ENCODE results near the gene THEM5. TPM values are rescaled to one million over a fixed set of nuclear protein-coding genes. Genes with fewer than 3 reads are reported as not detected.

THEM5 gene
- total RNA-seq, 2 donors from 2014 or later = not detected

DNA sequence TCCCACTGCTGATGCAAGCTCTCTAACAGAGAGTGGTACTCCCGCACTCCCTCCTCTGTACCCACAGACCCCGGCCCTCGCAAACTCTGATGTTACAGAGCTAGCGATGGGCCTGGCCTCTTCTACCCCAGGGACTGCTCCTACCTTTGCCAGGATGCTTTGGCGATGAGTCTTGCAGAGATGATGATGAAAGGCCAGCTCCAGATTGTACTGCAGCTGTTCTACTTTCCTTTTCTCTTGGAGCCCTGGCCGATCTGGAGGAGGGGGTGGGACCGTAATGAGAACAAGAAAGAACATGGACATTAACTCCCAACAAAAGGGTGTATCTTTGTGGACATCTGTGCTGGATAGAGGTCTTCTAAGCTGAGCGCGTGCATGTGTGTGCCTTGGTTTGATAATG is 42.3 kb downstream of the THEM5 start:
- DNase-seq = no peak
- Mint-ChIP-seq H3K4me3 (no peak overlapping the region), H3K27me3 (ENCODE audit: insufficient read depth) (no peaks in the 10 kb centered on the region), H3K4me1 (peaks cover 17% of the 10 kb centered on the region), H3K9me3 (no peaks in the 10 kb centered on the region), H3K27ac (no peak overlapping the region), H3K36me3 (ENCODE audit: low read depth) (no peaks in the 10 kb centered on the region)
- H3K4me3 ChIP-seq (ENCODE audit: low read length) = no peak overlapping the region
- no peak overlapping the region for H3K9ac ChIP-seq (ENCODE audit: extremely low read depth, low read length, poor library complexity, severe bottlenecking)
- H3K4me1 ChIP-seq (ENCODE audit: control insufficient read depth, insufficient read depth, low read length) = no peaks in the 10 kb centered on the region
- no peaks in the 10 kb centered on the region for H3K36me3 ChIP-seq (ENCODE audit: control insufficient read depth, insufficient read depth, low read length)
- no peaks in the 10 kb centered on the region for H3K9me3 ChIP-seq (ENCODE audit: control insufficient read depth, low read length)
- H3K27me3 ChIP-seq (ENCODE audit: control insufficient read depth, insufficient read depth, low read length, poor library complexity, severe bottlenecking) = no peaks in the 10 kb centered on the region
- WGBS, 2 experiments (ENCODE audit: insufficient coverage in 1 of 2, insufficient read length in 1 of 2) = 95 to 97% methylated on average over 3 to 9 of the region's 9 CpGs
- no peak overlapping the region for H3K27ac ChIP-seq (ENCODE audit: low read depth, low read length)
- TF ChIP-seq, protein P1, sequence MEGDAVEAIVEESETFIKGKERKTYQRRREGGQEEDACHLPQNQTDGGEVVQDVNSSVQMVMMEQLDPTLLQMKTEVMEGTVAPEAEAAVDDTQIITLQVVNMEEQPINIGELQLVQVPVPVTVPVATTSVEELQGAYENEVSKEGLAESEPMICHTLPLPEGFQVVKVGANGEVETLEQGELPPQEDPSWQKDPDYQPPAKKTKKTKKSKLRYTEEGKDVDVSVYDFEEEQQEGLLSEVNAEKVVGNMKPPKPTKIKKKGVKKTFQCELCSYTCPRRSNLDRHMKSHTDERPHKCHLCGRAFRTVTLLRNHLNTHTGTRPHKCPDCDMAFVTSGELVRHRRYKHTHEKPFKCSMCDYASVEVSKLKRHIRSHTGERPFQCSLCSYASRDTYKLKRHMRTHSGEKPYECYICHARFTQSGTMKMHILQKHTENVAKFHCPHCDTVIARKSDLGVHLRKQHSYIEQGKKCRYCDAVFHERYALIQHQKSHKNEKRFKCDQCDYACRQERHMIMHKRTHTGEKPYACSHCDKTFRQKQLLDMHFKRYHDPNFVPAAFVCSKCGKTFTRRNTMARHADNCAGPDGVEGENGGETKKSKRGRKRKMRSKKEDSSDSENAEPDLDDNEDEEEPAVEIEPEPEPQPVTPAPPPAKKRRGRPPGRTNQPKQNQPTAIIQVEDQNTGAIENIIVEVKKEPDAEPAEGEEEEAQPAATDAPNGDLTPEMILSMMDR (conservative IDR thresholded peaks at IDR 0.05) = no peak

DNA sequence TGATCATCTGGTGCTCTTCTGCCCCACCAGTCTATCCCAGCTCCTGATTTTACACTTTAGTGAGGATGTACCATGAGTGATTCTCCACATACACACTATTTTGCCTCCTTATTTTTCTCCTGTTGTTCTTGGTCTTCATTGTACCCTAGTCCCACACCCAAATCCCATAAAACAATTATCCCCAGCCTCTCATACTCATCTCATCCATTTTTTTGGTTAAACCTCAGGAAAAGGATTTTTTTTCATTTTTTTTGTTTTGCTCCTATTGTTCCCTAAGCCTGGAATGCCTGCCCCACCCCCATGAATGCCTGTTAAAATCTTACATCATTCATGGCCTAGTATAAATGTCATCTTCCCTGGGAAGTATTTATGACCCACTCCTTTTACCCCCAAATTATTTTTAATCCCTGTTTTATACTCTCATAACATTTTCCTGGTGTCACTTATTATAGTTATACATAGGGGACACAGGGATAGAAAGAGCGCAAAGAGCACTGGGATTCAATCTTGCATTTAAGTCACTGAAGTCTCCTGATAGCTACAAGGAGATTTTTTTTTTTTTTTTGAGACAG is 43.4 kb downstream of the THEM5 start:
- no peak overlapping the region for H3K27ac ChIP-seq (ENCODE audit: low read depth, low read length)
- no peak for DNase-seq
- H3K4me1 ChIP-seq (ENCODE audit: control insufficient read depth, insufficient read depth, low read length) = no peaks in the 10 kb centered on the region
- WGBS, 2 experiments (ENCODE audit: insufficient coverage in 1 of 2, insufficient read length in 1 of 2) = 95 to 100% methylated on average over 1 of the region's 1 CpG
- H3K9me3 ChIP-seq (ENCODE audit: control insufficient read depth, low read length) = no peaks in the 10 kb centered on the region
- no peaks in the 10 kb centered on the region for H3K36me3 Mint-ChIP-seq (ENCODE audit: low read depth)
- H3K9ac ChIP-seq (ENCODE audit: extremely low read depth, low read length, poor library complexity, severe bottlenecking) = no peak overlapping the region
- no peaks in the 10 kb centered on the region for H3K9me3 Mint-ChIP-seq
- no peak overlapping the region for H3K4me3 ChIP-seq (ENCODE audit: low read length)
- TF ChIP-seq, protein P1 (conservative IDR thresholded peaks at IDR 0.05) = no peak
- H3K27ac Mint-ChIP-seq = peak overlapping the region; percentile 86
- H3K27me3 Mint-ChIP-seq (ENCODE audit: insufficient read depth) = no peaks in the 10 kb centered on the region
- no peaks in the 10 kb centered on the region for H3K27me3 ChIP-seq (ENCODE audit: control insufficient read depth, insufficient read depth, low read length, poor library complexity, severe bottlenecking)
- H3K4me3 Mint-ChIP-seq = no peak overlapping the region
- H3K4me1 Mint-ChIP-seq = peaks cover 17% of the 10 kb centered on the region
- H3K36me3 ChIP-seq (ENCODE audit: control insufficient read depth, insufficient read depth, low read length) = no peaks in the 10 kb centered on the region

DNA sequence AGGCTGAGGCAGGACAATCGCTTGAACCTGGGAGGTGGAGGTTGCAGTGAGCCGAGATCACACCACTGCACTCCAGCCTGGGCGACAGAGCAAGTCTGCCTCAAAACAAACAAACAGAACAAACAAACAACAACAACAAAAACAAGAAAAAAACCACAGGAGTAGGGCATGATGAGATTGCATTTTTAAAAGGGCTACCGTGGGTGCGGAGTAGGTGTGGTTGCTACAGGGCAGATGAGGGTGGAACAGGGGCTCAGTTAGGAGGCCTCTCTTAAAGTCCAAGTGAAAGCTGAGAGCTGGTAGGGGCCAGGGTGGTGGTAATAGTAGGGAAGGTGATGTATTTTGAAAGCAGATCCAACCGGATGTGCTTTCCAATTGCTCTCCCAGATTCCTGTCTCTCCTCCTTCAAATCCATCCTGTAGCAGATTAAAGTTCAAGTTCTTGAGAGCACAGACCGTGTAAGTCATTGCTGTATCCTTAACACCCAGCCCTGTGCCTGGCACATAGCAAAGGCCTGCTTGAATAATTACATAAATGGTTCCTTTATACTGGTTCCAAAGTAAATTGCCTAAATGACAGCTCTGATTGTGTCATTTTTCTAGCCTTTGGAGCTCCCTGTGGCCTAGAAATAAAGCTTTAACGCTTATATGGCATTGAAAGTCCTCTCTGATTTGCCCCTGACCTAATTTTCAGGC is 44.1 kb downstream of the THEM5 start:
- Mint-ChIP-seq H3K36me3 (ENCODE audit: low read depth) (no peaks in the 10 kb centered on the region), H3K4me3 (no peak overlapping the region), H3K27ac (peak overlapping the region; percentile 86), H3K27me3 (ENCODE audit: insufficient read depth) (no peaks in the 10 kb centered on the region), H3K9me3 (no peaks in the 10 kb centered on the region), H3K4me1 (peaks cover 17% of the 10 kb centered on the region)
- no peaks in the 10 kb centered on the region for H3K27me3 ChIP-seq (ENCODE audit: control insufficient read depth, insufficient read depth, low read length, poor library complexity, severe bottlenecking)
- H3K9me3 ChIP-seq (ENCODE audit: control insufficient read depth, low read length) = no peaks in the 10 kb centered on the region
- H3K4me1 ChIP-seq (ENCODE audit: control insufficient read depth, insufficient read depth, low read length) = no peaks in the 10 kb centered on the region
- no peak overlapping the region for H3K27ac ChIP-seq (ENCODE audit: low read depth, low read length)
- TF ChIP-seq, protein P1 (conservative IDR thresholded peaks at IDR 0.05) = no peak
- WGBS, 2 experiments (ENCODE audit: insufficient coverage in 1 of 2, insufficient read length in 1 of 2) = 64 to 83% methylated on average over 2 to 8 of the region's 8 CpGs
- no peak for DNase-seq
- no peaks in the 10 kb centered on the region for H3K36me3 ChIP-seq (ENCODE audit: control insufficient read depth, insufficient read depth, low read length)
- H3K4me3 ChIP-seq (ENCODE audit: low read length) = no peak overlapping the region
- H3K9ac ChIP-seq (ENCODE audit: extremely low read depth, low read length, poor library complexity, severe bottlenecking) = no peak overlapping the region

All from endodermal cell (in vitro differentiated cells).